ENCODE data around the gene KAZN. TPM values are rescaled to one million over a fixed set of nuclear protein-coding genes. Genes with fewer than 3 reads are reported as not detected.

Gene KAZN
- total RNA-seq, 1 donor from 2014 or later: 4.3 TPM

- ATAC-seq: no peak
- intact Hi-C loops (cut with DNase I): no loop called here
- DNase-seq (ENCODE audit: missing footprints): no peak
Measured at GRCh38 chr1:14922942-14923726, 324.6 kb downstream of the KAZN start.

GRCh38 chr1:14923727-14924452 lies 325.4 kb downstream of the KAZN start:
- ATAC-seq (peak; percentile 60), DNase-seq (ENCODE audit: missing footprints) (peak; percentile 81)
- intact Hi-C loops (cut with DNase I): loop anchor here (2.0 kb wide), 1 partner anchor 103 kb away; no protein-coding TSS in a partner anchor

GRCh38 chr1:14924455-14925331 lies 326.2 kb downstream of the KAZN start:
- DNase-seq (ENCODE audit: missing footprints) (no peak), ATAC-seq (peak; percentile 42)
- intact Hi-C loops (cut with DNase I): loop anchor here (2.0 kb wide), 1 partner anchor 102 kb away; no protein-coding TSS in a partner anchor

GRCh38 chr1:14925336-14926136 lies 327.1 kb downstream of the KAZN start:
- intact Hi-C loops (cut with DNase I): loop anchor here (2.0 kb wide), 1 partner anchor 101 kb away; no protein-coding TSS in a partner anchor
- DNase-seq (ENCODE audit: missing footprints): no peak
- no peak for ATAC-seq

GRCh38 chr1:14926229-14926628 lies 327.7 kb downstream of the KAZN start:
- intact Hi-C loops (cut with DNase I): no loop called here
- no peak for ATAC-seq

GRCh38 chr1:14926818-14927575 lies 328.5 kb downstream of the KAZN start:
- ATAC-seq (no peak), DNase-seq (ENCODE audit: missing footprints) (no peak)
- intact Hi-C loops (cut with DNase I): no loop called here

More at GRCh38 chr1:14926229-14926628, 327.7 kb downstream of the KAZN start:
- no peak for DNase-seq (ENCODE audit: missing footprints)

- DNase-seq (ENCODE audit: missing footprints) (no peak), ATAC-seq (no peak)
- intact Hi-C loops (cut with DNase I): no loop called here
Measured at GRCh38 chr1:14928412-14928811, 329.9 kb downstream of the KAZN start.

GRCh38 chr1:14928886-14929546 lies 330.5 kb downstream of the KAZN start:
- intact Hi-C loops (cut with DNase I): no loop called here
- DNase-seq (ENCODE audit: missing footprints): no peak

GRCh38 chr1:14929547-14930246 lies 331.2 kb downstream of the KAZN start:
- no peak for DNase-seq (ENCODE audit: missing footprints)
- ATAC-seq: peak; percentile 30
- intact Hi-C loops (cut with DNase I): no loop called here

More at GRCh38 chr1:14928886-14929546, 330.5 kb downstream of the KAZN start:
- ATAC-seq: no peak

GRCh38 chr1:14930247-14930965 lies 331.9 kb downstream of the KAZN start:
- no peak for DNase-seq (ENCODE audit: missing footprints)
- intact Hi-C loops (cut with DNase I): no loop called here
- ATAC-seq: no peak

- intact Hi-C loops (cut with DNase I): no loop called here
- ATAC-seq: no peak
- DNase-seq (ENCODE audit: missing footprints): no peak
Measured at GRCh38 chr1:14932034-14932638, 333.7 kb downstream of the KAZN start.

- DNase-seq (ENCODE audit: missing footprints) (no peak), ATAC-seq (no peak)
- intact Hi-C loops (cut with DNase I): no loop called here
Measured at GRCh38 chr1:14934867-14935266, 336.4 kb downstream of the KAZN start.

- ATAC-seq: no peak
- intact Hi-C loops (cut with DNase I): no loop called here
Measured at GRCh38 chr1:14936815-14937214, 338.3 kb downstream of the KAZN start.

GRCh38 chr1:14937288-14937949 lies 338.9 kb downstream of the KAZN start:
- intact Hi-C loops (cut with DNase I): no loop called here
- ATAC-seq (no peak), DNase-seq (ENCODE audit: missing footprints) (no peak)

More at GRCh38 chr1:14936815-14937214, 338.3 kb downstream of the KAZN start:
- DNase-seq (ENCODE audit: missing footprints): no peak
